A673 (cell line): ENCODE data around the gene STXBP5L.

Source experiments
- CTCF ChIP-seq: fragments of 300-800, 200-600 bp; sonication (generic); conservative IDR thresholded peaks from 2 replicates; pipeline ENCODE4 v1.5.1; 2017; ENCODE audit warnings: low read depth, mild to moderate bottlenecking, antibody characterized with exemption, low read length, moderate library complexity, mixed read lengths
- EZH2 ChIP-seq: fragments of 200-600 bp; sonication (generic); IDR thresholded peaks from 2 replicates; pipeline ENCODE4 v1.6.1; 2017; ENCODE audit warnings: borderline replicate concordance, low read depth, mild to moderate bottlenecking, mixed read lengths, antibody characterized with exemption, low read length; ENCODE audit not compliant: poor library complexity, severe bottlenecking

- TF ChIP-seq CTCF (no peak), EZH2 (no peak)
Observed at GRCh38 chr3:120931593-120931992, 23.6 kb downstream of the STXBP5L start.
